HG03196 (cell line): ENCODE measurements around the gene ENTREP1.
"Not testable (repeated sequence)": the region's sequence is repeated elsewhere in the genome, so short reads cannot be mapped to it uniquely, and the experiment has no call there.

Source experiments
- ATAC-seq: cut with Tn5 transposase; IDR thresholded peaks from one replicate; pipeline ENCODE4 v1.9.1; 2021; ENCODE audit not compliant: unreplicated experiment

ENTREP1 gene

DNA sequence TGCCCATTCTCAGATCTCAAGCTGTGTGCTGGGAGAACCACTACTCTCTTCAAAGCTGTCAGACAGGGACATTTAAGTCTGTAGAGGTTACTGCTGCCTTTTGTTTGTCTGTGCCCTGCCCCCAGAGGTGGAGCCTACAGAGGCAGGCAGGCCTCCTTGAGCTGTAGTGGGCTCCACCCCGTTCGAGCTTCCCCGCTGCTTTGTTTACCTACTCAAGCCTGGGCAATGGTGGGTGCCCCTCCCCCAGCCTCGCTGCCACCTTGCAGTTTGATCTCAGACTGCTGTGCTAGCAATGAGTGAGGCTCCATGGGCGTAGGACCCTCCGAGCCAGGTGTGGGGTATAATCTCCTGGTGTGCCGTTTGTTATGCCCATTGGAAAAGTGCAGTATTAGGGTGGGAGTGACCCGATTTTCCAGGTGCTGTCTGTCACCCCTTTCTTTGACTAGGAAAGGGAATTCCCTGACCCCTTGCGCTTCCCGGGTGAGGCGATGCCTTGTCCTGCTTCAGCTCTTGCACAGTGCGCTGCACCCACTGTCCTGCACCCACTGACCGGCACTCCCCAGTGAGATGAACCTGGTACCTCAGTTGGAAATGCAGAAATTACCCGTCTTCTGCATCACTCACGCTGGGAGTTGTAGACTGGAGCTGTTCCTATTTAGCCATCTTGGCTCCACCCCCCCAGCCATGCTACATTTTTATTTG is 115.4 kb downstream of the ENTREP1 start:
- not testable (repeated sequence) for ATAC-seq
